Ovary (tissue), 9 donors: Measurements from ENCODE around the gene RHBDF2. TPM values are rescaled to one million over a fixed set of nuclear protein-coding genes. Genes with fewer than 3 reads are reported as not detected.

Experiments
- DNase-seq, 5 donors: peaks; one replicate each; pipeline ENCODE4 v3.0.0-alpha.2; 2019 to 2020
- H3K27ac ChIP-seq, 2 donors: fragments of 200-600 bp; one replicate each; pipeline versions ENCODE4 v1.5.1 to v1.8.0; 2019 to 2022
- H3K27me3 ChIP-seq: fragments of 200-600 bp; one replicate; pipeline ENCODE4 v1.8.0; 2022
- H3K36me3 ChIP-seq: fragments of 200-600 bp; sonication (generic); one replicate; pipeline ENCODE4 v1.5.1; 2019
- H3K4me1 ChIP-seq: one replicate; pipeline ENCODE4 v1.8.1; 2013; ENCODE audit warnings: mild to moderate bottlenecking, moderate library complexity; ENCODE audit not compliant: insufficient read depth
- H3K4me3 ChIP-seq: fragments of 200-600 bp; sonication (generic); one replicate; pipeline ENCODE4 v1.5.1; 2017
- H3K9me3 ChIP-seq, 2 donors: fragments of 200-600 bp in 1 of 2; sonication (generic) in 1 of 2; one replicate each; pipeline versions ENCODE4 v1.5.1 to v1.8.1; 2013 to 2019; ENCODE audit warnings: mild to moderate bottlenecking in 1 of 2, moderate library complexity in 1 of 2
- EP300 ChIP-seq: sonication (generic); formaldehyde crosslinking; IDR thresholded peaks from one replicate; pipeline ENCODE4 v1.6.1; 2017; ENCODE audit warnings: antibody characterized with exemption
- POLR2A ChIP-seq: fragments of 450-650 bp; IDR thresholded peaks from one replicate; pipeline ENCODE4 v1.6.1; 2017; ENCODE audit warnings: antibody characterized with exemption, mild to moderate bottlenecking, moderate library complexity
- WGBS, 3 donors: extraction: QIAGEN DNeasy Blood & Tissue Kit in 1 of 3; methylation state at CpG; one replicate each; pipeline versions ENCODE4 v1.1.5 to v1.1.7; 2013 to 2017; 5-methylcytosine and 5-hydroxymethylcytosine counted together
- intact Hi-C, 4 donors: fragments of 100-400 bp; cut with DNase I; formaldehyde crosslinking; loops; one replicate each; pipeline versions ENCODE4 v1.11.0 to v1.15.1; 2022 to 2023
- polyA plus RNA-seq, 2 donors: library from polyadenylated mRNA; stranded (reverse); fragments of 200-250 nt in 1 of 2; fragments of 350-450 nt in 1 of 2; fragmentation: Illumina TruSeq in 1 of 2; extraction: RNeasy Lipid Tissue Mini Kit (QIAGEN cat#74804) in 1 of 2; gene quantifications; one replicate each; pipeline ENCODE4 v1.2.3, GENCODE V29; 2013 to 2014
- total RNA-seq, 7 donors: library from RNA; depleted of rRNA in 2 of 7; stranded (reverse); fragments of >200 nt in 2 of 7; fragmentation: NEBNext Ultra II Directional in 3 of 7; extraction: Animal tissue kit (Norgen Biotek cat#: 25700) in 3 of 7; gene quantifications; one replicate each; pipeline versions ENCODE4 v1.1.0 to v1.2.4, GENCODE V29; 2016 to 2023
- TF ChIP-seq, protein P1 (sequence below), 3 donors: fragments of 450-650 bp in 2 of 3; fragments of 200-600 bp in 1 of 3; IDR thresholded peaks; one replicate each; pipeline versions ENCODE4 v1.5.1 to v1.8.0; 2016 to 2022; ENCODE audit warnings: antibody characterized with exemption in 3 of 3, mild to moderate bottlenecking in 1 of 3
- donor health status: DM: no; HTN: no; CAD: no; lungs with moderate emphysema.
- donor health status: DM: no; HTN: no; CAD: no.
- donor health status: Bipolar disorder and iron deficiency.
- donor health status: DM: yes; HTN: yes; CAD: no.
- donor health status: DM: no; HTN: no; CAD: no.
- donor health status: DM: yes; HTN: yes; CAD: no.

The RHBDF2 gene
- total and polyA plus RNA-seq, 9 donors = 3.3 to 39.9 (median 19.5) TPM

DNA sequence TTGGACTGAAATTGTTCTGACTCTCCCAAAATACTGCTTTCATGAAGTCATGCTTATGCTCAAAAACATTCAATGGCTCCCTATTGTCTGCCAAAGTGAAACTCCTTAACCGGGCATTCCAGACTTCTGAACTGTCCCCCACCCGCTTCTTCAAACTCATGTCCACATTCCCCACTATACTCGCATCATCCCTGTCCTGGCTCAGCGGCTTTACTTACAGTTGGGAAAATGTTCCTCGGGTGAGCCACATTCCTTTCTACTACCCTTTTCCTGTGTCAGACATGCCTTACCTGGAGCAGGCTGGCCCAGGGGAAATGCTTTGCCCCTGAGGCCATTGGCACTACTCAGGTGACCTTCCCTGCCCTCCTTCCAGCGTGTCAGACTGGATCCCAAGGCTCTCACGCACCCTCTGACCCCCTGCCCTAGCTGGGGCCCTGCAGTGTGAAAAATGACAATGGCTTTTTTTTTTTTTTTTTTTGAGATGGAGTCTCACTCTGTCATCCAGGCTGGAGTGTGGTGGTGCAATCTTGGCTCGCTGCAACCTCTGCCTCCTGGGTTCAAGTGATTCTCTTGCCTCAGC lies 30.9 kb upstream of the RHBDF2 start:
- peak overlapping the region in 1 of 2 donors; percentile 91 for H3K27ac ChIP-seq
- H3K4me1 ChIP-seq = peaks cover 30% of the 10 kb centered on the region
- H3K4me3 ChIP-seq = no peak overlapping the region
- H3K9me3 ChIP-seq = no peaks in the 10 kb centered on the region
- DNase-seq = no peak
- WGBS, 3 donors = 92 to 93% (median 93%) methylated on average over 8 of the region's 8 CpGs
- no peaks in the 10 kb centered on the region for H3K27me3 ChIP-seq
- TF ChIP-seq EP300 (no peak), POLR2A (no peak)
- TF ChIP-seq, protein P1, sequence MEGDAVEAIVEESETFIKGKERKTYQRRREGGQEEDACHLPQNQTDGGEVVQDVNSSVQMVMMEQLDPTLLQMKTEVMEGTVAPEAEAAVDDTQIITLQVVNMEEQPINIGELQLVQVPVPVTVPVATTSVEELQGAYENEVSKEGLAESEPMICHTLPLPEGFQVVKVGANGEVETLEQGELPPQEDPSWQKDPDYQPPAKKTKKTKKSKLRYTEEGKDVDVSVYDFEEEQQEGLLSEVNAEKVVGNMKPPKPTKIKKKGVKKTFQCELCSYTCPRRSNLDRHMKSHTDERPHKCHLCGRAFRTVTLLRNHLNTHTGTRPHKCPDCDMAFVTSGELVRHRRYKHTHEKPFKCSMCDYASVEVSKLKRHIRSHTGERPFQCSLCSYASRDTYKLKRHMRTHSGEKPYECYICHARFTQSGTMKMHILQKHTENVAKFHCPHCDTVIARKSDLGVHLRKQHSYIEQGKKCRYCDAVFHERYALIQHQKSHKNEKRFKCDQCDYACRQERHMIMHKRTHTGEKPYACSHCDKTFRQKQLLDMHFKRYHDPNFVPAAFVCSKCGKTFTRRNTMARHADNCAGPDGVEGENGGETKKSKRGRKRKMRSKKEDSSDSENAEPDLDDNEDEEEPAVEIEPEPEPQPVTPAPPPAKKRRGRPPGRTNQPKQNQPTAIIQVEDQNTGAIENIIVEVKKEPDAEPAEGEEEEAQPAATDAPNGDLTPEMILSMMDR (IDR thresholded peaks at IDR 0.05) = no peak
- intact Hi-C loops = loop anchor here in 1 of 4 donors (10.0 kb wide), 1 partner anchor 173 kb away; no protein-coding TSS in a partner anchor
- no peaks in the 10 kb centered on the region for H3K36me3 ChIP-seq

GRCh38 chr17:76531486-76532038 lies 30.3 kb upstream of the RHBDF2 start:
- H3K9me3 ChIP-seq = no peaks in the 10 kb centered on the region
- TF ChIP-seq EP300 (no peak), POLR2A (no peak)
- TF ChIP-seq, protein P1 (IDR thresholded peaks at IDR 0.05) = no peak
- H3K27me3 ChIP-seq = no peaks in the 10 kb centered on the region
- peaks cover 31% of the 10 kb centered on the region for H3K4me1 ChIP-seq
- H3K4me3 ChIP-seq = no peak overlapping the region
- intact Hi-C loops = loop anchor here in 1 of 4 donors (10.0 kb wide), 1 partner anchor 173 kb away; no protein-coding TSS in a partner anchor
- H3K36me3 ChIP-seq = no peaks in the 10 kb centered on the region
- peak overlapping the region; percentile 90 to 91 for H3K27ac ChIP-seq
- 71 to 82% (median 75%) methylated on average over 18 of the region's 18 CpGs for WGBS, 3 donors
- no peak for DNase-seq

DNA sequence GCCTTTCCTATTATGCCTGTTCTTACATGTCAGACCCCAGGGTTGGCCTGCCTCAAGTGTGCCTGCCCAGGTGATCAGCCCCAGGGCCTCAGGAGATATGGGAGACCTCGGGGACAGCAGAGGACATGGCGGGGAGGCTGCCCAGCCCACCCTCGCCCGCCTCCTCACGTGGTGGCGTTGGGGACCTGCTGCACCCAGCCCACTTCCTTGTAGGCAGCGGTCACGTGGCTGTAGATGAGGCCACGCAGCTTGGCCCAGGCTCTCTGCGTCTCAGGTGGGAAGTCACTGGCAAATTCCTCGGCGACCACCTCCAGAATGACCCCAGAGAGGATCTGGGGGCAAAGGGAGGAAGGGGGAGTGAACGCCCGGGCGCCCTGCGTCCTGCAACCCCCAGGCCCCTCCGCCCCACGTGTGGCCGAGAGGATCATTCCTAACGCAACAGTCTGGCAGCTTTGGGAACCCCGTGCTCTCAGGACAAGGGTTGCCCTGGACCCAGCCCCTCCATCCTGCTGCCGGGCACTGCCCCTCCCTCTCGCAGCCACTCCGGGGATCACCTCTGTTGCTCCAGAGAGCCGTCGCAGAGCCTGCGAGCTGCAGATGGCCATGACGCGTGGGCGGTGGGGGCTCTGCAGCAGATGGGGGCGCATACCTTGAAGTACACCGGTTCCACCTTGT lies 29.7 kb upstream of the RHBDF2 start:
- Histone ChIP-seq H3K27ac (peak overlapping the region; percentile 90 to 91), H3K9me3 (no peaks in the 10 kb centered on the region), H3K36me3 (no peaks in the 10 kb centered on the region), H3K4me1 (peaks cover 31% of the 10 kb centered on the region), H3K4me3 (no peak overlapping the region), H3K27me3 (no peaks in the 10 kb centered on the region)
- TF ChIP-seq POLR2A (no peak), EP300 (no peak)
- TF ChIP-seq, protein P1 (IDR thresholded peaks at IDR 0.05) = no peak
- intact Hi-C loops = loop anchor here in 1 of 4 donors (10.0 kb wide), 1 partner anchor 174 kb away; no protein-coding TSS in a partner anchor
- WGBS, 3 donors = 68 to 86% (median 76%) methylated on average over 25 to 32 of the region's 32 CpGs
- DNase-seq = peak in 1 of 5 donors; percentile 54

DNA sequence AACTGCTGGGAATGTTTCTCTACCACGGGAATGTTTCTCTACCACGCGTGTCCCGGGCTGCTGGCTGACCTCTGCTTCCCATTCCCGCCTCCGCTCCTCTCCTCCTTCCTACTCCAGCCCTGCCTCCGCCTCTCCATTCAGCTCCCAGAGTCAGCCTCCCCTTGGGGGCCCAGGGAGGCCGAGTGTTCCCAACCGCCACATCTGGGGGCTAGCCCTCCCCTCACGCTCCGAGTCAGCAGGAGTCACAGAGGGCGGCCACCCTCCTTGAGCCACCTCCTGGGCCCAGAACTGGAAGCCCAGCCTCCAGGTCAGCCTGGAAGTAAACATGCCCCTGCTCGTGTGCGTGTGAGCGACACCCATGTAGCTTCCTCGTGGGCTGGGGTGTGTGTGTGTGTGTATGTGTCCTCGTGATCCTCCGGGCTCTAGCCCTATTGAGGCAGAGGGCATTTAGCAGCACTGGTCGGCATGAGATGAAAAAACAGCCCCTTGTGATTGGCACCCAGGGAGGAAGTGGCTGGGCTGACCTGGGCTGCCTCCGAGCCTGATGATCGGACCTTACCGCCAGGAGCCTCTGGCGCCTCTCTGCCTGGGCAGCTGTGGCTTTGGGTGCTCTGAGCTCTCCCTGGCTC lies 29.0 kb upstream of the RHBDF2 start:
- Histone ChIP-seq H3K27ac (peak overlapping the region; percentile 90 to 91), H3K27me3 (no peaks in the 10 kb centered on the region), H3K4me3 (peak overlapping the region; percentile 6), H3K36me3 (no peaks in the 10 kb centered on the region), H3K4me1 (peaks cover 33% of the 10 kb centered on the region), H3K9me3 (no peaks in the 10 kb centered on the region)
- WGBS, 3 donors = 4 to 17% (median 6%) methylated on average over 23 of the region's 23 CpGs
- peak in 2 of 5 donors; percentile 77 to 78 for DNase-seq
- intact Hi-C loops = loop anchor here in 1 of 4 donors (10.0 kb wide), 1 partner anchor 175 kb away; no protein-coding TSS in a partner anchor
- TF ChIP-seq, protein P1 (IDR thresholded peaks at IDR 0.05) = no peak
- TF ChIP-seq EP300 = no peak
- peak; percentile 10 for TF ChIP-seq POLR2A
